K562 (cell line): ENCODE data around the gene SLC39A12. TPM values are rescaled to one million over a fixed set of nuclear protein-coding genes. Genes with fewer than 3 reads are reported as not detected.
"Not testable (repeated sequence)": the region's sequence is repeated elsewhere in the genome, so short reads cannot be mapped to it uniquely, and the experiment has no call there.

Experiments used
- ATAC-seq: fragments of 200-7000 bp; cut with Tn5 transposase; 3 replicates; pipeline ENCODE4 v1.9.1; 2020; ENCODE audit warnings: moderate library complexity
- BruUV-seq: library from RNA; stranded (reverse); fragments of 400-500 nt; replicated peaks from 2 replicates; lab custom pipeline; 2021; lab: Mats Ljungman, UMichigan
- CTCF ChIA-PET: fragments of 300-600 bp; formaldehyde crosslinking; extraction: SDS; loops from one replicate; lab custom pipeline; 2021; ENCODE audit warnings: low intra/inter-chr PET ratio; lab: Yijun Ruan, JAX
- POLR2A ChIA-PET: fragments of 300-600, 350-650 bp; sonication (Branson Sonifier 250); formaldehyde crosslinking; extraction: SDS; loops from one replicate; lab custom pipeline; 2021; ENCODE audit warnings: antibody characterized with exemption, inconsistent platforms; lab: Yijun Ruan, JAX
- DNase-seq, 4 experiments: peaks; one replicate each; pipeline versions ENCODE4 v3.0.0 to v3.0.0-alpha.2; 2011 to 2018; ENCODE audit warnings: low spot score in 3 of 4, mixed read lengths in 3 of 4; ENCODE audit errors: extremely low read depth in 1 of 4
- FAIRE-seq: peaks from 2 replicates; lab custom pipeline; 2011; peaks lifted over from hg19 to GRCh38; lab: Jason Lieb, UNC
- H2AFZ ChIP-seq: 2 replicates; pipeline ENCODE4 v1.6.0; 2011; ENCODE audit warnings: low read depth, low read length, control low read depth, inconsistent platforms
- H3K27ac ChIP-seq: fragments of 200-600 bp; 3 replicates; pipeline ENCODE4 v1.8.0; 2011; ENCODE audit warnings: low read depth, mild to moderate bottlenecking, control low read depth, inconsistent platforms, low read length, moderate library complexity, mixed read lengths; ENCODE audit errors: extremely low read depth
- H3K27me3 ChIP-seq, 2 experiments: fragments of 300-600 bp in 1 of 2; 2 replicates in 1 of 2; 3 replicates in 1 of 2; pipeline versions ENCODE4 v1.6.0 to v1.8.0; 2011; ENCODE audit warnings: inconsistent platforms in 2 of 2, low read length in 2 of 2, mild to moderate bottlenecking in 1 of 2, mixed read lengths in 1 of 2, moderate library complexity in 1 of 2; ENCODE audit not compliant: control insufficient read depth in 2 of 2, insufficient read depth in 2 of 2
- H3K36me3 ChIP-seq: fragments of 300-600 bp; 3 replicates; pipeline ENCODE4 v1.8.0; 2011; ENCODE audit warnings: mild to moderate bottlenecking, low read length, inconsistent platforms; ENCODE audit not compliant: control insufficient read depth, insufficient read depth
- H3K4me1 ChIP-seq, 2 experiments: fragments of 200-600 bp in 1 of 2; replicated peaks in 1 of 2; 2 replicates in 1 of 2; 3 replicates in 1 of 2; pipeline versions ENCODE4 v1.5.1 to v1.8.0; 2011; ENCODE audit warnings: inconsistent platforms in 2 of 2, low read length in 2 of 2, mild to moderate bottlenecking in 1 of 2, mixed read lengths in 1 of 2, moderate library complexity in 1 of 2; ENCODE audit not compliant: control insufficient read depth in 2 of 2, insufficient read depth in 2 of 2
- H3K4me2 ChIP-seq: 2 replicates; pipeline ENCODE4 v1.6.1; 2011; ENCODE audit warnings: low read length, control low read depth, inconsistent platforms, mixed read lengths; ENCODE audit not compliant: insufficient read depth
- H3K4me3 ChIP-seq: fragments of 200-600 bp; sonication (generic), shearing (Covaris generic); 2 replicates; pipeline ENCODE4 v1.5.1; 2016; ENCODE audit warnings: control low read depth, inconsistent platforms
- H3K79me2 ChIP-seq: fragments of 200-600 bp; 3 replicates; pipeline ENCODE4 v1.8.0; 2011; ENCODE audit warnings: low read length, inconsistent platforms; ENCODE audit not compliant: control insufficient read depth, insufficient read depth
- H3K9ac ChIP-seq, 2 experiments: 2 replicates each; pipeline versions ENCODE4 v1.6.0 to v1.6.1; 2011; ENCODE audit warnings: low read depth in 2 of 2, low read length in 2 of 2, control low read depth in 1 of 2, inconsistent platforms in 1 of 2, mild to moderate bottlenecking in 1 of 2, mixed read lengths in 1 of 2; ENCODE audit not compliant: insufficient read depth in 1 of 2
- H3K9me1 ChIP-seq: one replicate; pipeline ENCODE4 v1.6.0; 2011; ENCODE audit warnings: inconsistent platforms, mild to moderate bottlenecking, low read length, moderate library complexity; ENCODE audit not compliant: control insufficient read depth, insufficient read depth
- H3K9me3 ChIP-seq: replicated peaks from 2 replicates; pipeline ENCODE4 v1.5.1; 2011; ENCODE audit warnings: low read depth, low read length, inconsistent platforms; ENCODE audit not compliant: control insufficient read depth, insufficient read depth
- H4K20me1 ChIP-seq: replicated peaks from 2 replicates; pipeline ENCODE4 v1.6.1; 2011; ENCODE audit warnings: low read length, inconsistent platforms, mixed read lengths; ENCODE audit not compliant: control insufficient read depth, insufficient read depth
- C11orf30 ChIP-seq: fragments of 450-650 bp; IDR thresholded peaks from 2 replicates; pipeline ENCODE4 v1.6.1; 2016; ENCODE audit warnings: low read depth, mild to moderate bottlenecking
- NFYB ChIP-seq: IDR thresholded peaks from 2 replicates; pipeline ENCODE4 v1.6.1; 2011; ENCODE audit warnings: mild to moderate bottlenecking, moderate library complexity; ENCODE audit not compliant: insufficient read length; ENCODE audit errors: extremely low read depth
- NR2C1 ChIP-seq, 2 experiments: fragments of 450-650 bp; IDR thresholded peaks; 2 replicates each; pipeline ENCODE4 v1.6.1; 2017; ENCODE audit warnings: mild to moderate bottlenecking in 2 of 2, antibody characterized with exemption in 1 of 2, inconsistent platforms in 1 of 2, missing compliant biosample characterization in 1 of 2, missing genetic modification characterization in 1 of 2
- SMAD2 ChIP-seq: fragments of 150-350 bp; IDR thresholded peaks from 2 replicates; pipeline ENCODE4 v1.6.1; 2014; ENCODE audit warnings: low read depth, mild to moderate bottlenecking, low read length
- ZNF316 ChIP-seq: fragments of 450-650 bp; IDR thresholded peaks from 2 replicates; pipeline ENCODE4 v1.6.1; 2016
- WGBS: fragments of 100-300 bp; shearing (Covaris generic); methylation state at CpG from one replicate; pipeline ENCODE4 v1.1.6; 2016; ENCODE audit warnings: low coverage, mixed read lengths; ENCODE audit not compliant: insufficient coverage; ENCODE audit errors: missing lambda C conversion rate; 5-methylcytosine and 5-hydroxymethylcytosine counted together
- in situ Hi-C: fragments of 300-500 bp; cut with MboI; formaldehyde crosslinking; loops from 4 replicates; pipeline ENCODE4 v1.15.0; 2018; ENCODE audit warnings: inconsistent platforms, mixed read lengths
- intact Hi-C: fragments of 100-400 bp; cut with micrococcal nuclease; formaldehyde crosslinking; loops from 2 replicates; pipeline ENCODE4 v1.14.2; 2022
- polyA plus RNA-seq, 8 experiments: library from polyadenylated mRNA; depleted of rRNA in 4 of 8; stranded (reverse) in 5 of 8; unstranded in 3 of 8; fragments of >200 nt; fragmentation: Nextera tagmentation in 2 of 8; fragmentation: Illumina TruSeq in 1 of 8; extraction: Ambion mirVana in 2 of 8; extraction: Trizol in 1 of 8; gene quantifications; 2 replicates each; pipeline versions ENCODE4 v1.2.1 to v1.2.3, GENCODE V29; 2011 to 2014; ENCODE audit warnings: inconsistent platforms in 1 of 8, missing spikeins in 1 of 8
- total RNA-seq, 7 experiments: library from RNA; depleted of rRNA in 6 of 7; stranded (reverse); fragments of >200 nt in 6 of 7; fragmentation: Illumina TruSeq in 2 of 7; extraction: Trizol in 2 of 7; gene quantifications; 2 replicates each; pipeline versions ENCODE4 v1.2.1 to v1.2.3, GENCODE V29; 2011 to 2021; ENCODE audit warnings: low replicate concordance in 1 of 7

Gene SLC39A12
- total and polyA plus RNA-seq, 9 of the 15 experiments (the other 6 are each of a cell fraction or from before 2014, with no cell fraction given), result not detected

DNA sequence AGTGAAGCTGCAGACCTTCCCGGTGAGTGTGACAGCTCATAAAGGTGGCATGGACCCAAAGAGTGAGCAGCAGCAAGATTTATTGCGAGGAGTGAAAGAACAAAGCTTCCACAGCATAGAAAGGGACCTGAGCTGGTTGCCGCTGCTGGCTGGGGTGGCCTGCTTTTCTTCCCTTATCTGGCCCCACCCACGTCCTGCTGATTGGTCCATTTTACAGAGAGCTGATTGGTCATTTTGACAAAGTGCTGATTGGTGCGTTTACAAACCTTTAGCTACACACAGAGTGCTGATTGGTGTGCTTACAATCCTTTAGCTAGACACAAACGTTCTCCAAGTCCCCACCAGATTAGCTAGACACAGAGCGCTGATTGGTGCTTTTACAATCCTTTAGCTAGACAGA lies 1.4 kb upstream of the SLC39A12 start:
- H3K27ac ChIP-seq, H3K9ac ChIP-seq, intact Hi-C loops, H3K4me1 ChIP-seq, H3K4me3 ChIP-seq, H3K27me3 ChIP-seq, H3K9me3 ChIP-seq, H3K79me2 ChIP-seq, H2AFZ ChIP-seq, H3K4me2 ChIP-seq, in situ Hi-C loops, H3K9me1 ChIP-seq, CTCF ChIA-PET, BruUV-seq, H4K20me1 ChIP-seq, FAIRE-seq, H3K36me3 ChIP-seq: not testable (repeated sequence)
- WGBS, result 8% methylated on average over 7 of the region's 7 CpGs
- ATAC-seq (peak; percentile 28; the same call in 2 of the 3 replicates), DNase-seq (peak in 1 of 4 experiments; percentile 3)
- TF ChIP-seq NFYB (peak; percentile 57), ZNF316 (peak; percentile 49; the same call in 1 of the 2 replicates), C11orf30 (peak; percentile 43; the same call in 1 of the 2 replicates)
- POLR2A ChIA-PET, result interaction anchor here (0.9 to 1.0 kb wide), 2 partner anchors 17 to 35 kb away, joined by 4 to 5 read pairs; no protein-coding TSS in a partner anchor

- FAIRE-seq, result no peak
- H3K4me2 ChIP-seq, result no peak overlapping the region
- H3K27ac ChIP-seq, result no peak overlapping the region
- no peak for TF ChIP-seq SMAD2
- TF ChIP-seq NR2C1 (IDR thresholded peaks at IDR 0.05), result no peak
- TF ChIP-seq NR2C1 (tag; IDR thresholded peaks at IDR 0.05), result no peak
- intact Hi-C loops, result no loop called here
- POLR2A ChIA-PET, result interaction anchor here (0.9 to 1.0 kb wide), 2 partner anchors 17 to 35 kb away, joined by 4 to 5 read pairs; no protein-coding TSS in a partner anchor
- H2AFZ ChIP-seq, result no peak overlapping the region
- CTCF ChIA-PET, result no interaction called here
- no peak for DNase-seq
- H3K27me3 ChIP-seq, result 0 out of 5 replicates have a peak, but pooled peaks cover 0 to under 1% of the 10 kb centered on the region in 2 experiments
- no peak overlapping the region for H3K4me3 ChIP-seq
- no peaks in the 10 kb centered on the region for H3K79me2 ChIP-seq
- ATAC-seq, result no peak
- H4K20me1 ChIP-seq, result no peaks in the 10 kb centered on the region
- no peak overlapping the region for H3K9ac ChIP-seq
- no peaks in the 10 kb centered on the region for H3K9me1 ChIP-seq
- in situ Hi-C loops, result no loop called here
- no peaks in the 10 kb centered on the region for H3K9me3 ChIP-seq
- WGBS, result 0% methylated on average over 18 of the region's 22 CpGs
- no TSS peak for BruUV-seq
- no peaks in the 10 kb centered on the region for H3K36me3 ChIP-seq
- H3K4me1 ChIP-seq, result peaks cover 0 to 4% of the 10 kb centered on the region in 2 experiments; a peak in 1 of 5 replicates
These were observed 992 bp upstream of the SLC39A12 start for GRCh38 chr10:17950726-17951125.

- H3K27ac ChIP-seq, in situ Hi-C loops, DNase-seq, BruUV-seq, CTCF ChIA-PET, H3K79me2 ChIP-seq, H3K4me3 ChIP-seq, H3K4me1 ChIP-seq, ATAC-seq, H3K9me3 ChIP-seq, intact Hi-C loops, H3K4me2 ChIP-seq, H3K9me1 ChIP-seq, H2AFZ ChIP-seq, POLR2A ChIA-PET, H3K27me3 ChIP-seq, H3K36me3 ChIP-seq, H3K9ac ChIP-seq, H4K20me1 ChIP-seq, FAIRE-seq: not testable (repeated sequence)
- 3% methylated on average over 10 of the region's 10 CpGs for WGBS
These were observed 2.7 kb downstream of the SLC39A12 start for GRCh38 chr10:17954372-17954771.
